ENCODE data around the gene PACS1.
A peak's percentile ranks its signal among the peaks of the same experiment; 100 is the strongest.
"Not testable (repeated sequence)": the region's sequence is repeated elsewhere in the genome, so short reads cannot be mapped to it uniquely, and the experiment has no call there.

PACS1 gene

GRCh38 chr11:66076561-66076960 lies 6.5 kb downstream of the PACS1 start:
- DNase-seq (ENCODE audit: low read depth), result no peak

GRCh38 chr11:66077927-66078326 lies 7.9 kb downstream of the PACS1 start:
- no peak for DNase-seq (ENCODE audit: low read depth)

- DNase-seq (ENCODE audit: low read depth), result not testable (repeated sequence)
These were observed 8.9 kb downstream of the PACS1 start for GRCh38 chr11:66078949-66079348.

- DNase-seq (ENCODE audit: low read depth), result peak; percentile 83
These were observed 10.2 kb downstream of the PACS1 start for GRCh38 chr11:66080055-66080817.

GRCh38 chr11:66081505-66081904 lies 11.4 kb downstream of the PACS1 start:
- no peak for DNase-seq (ENCODE audit: low read depth)

- no peak for DNase-seq (ENCODE audit: low read depth)
These were observed 13.1 kb downstream of the PACS1 start for GRCh38 chr11:66082946-66083698.

GRCh38 chr11:66083767-66084166 lies 13.7 kb downstream of the PACS1 start:
- DNase-seq (ENCODE audit: low read depth), result no peak

GRCh38 chr11:66084821-66085475 lies 14.9 kb downstream of the PACS1 start:
- DNase-seq (ENCODE audit: low read depth), result no peak

GRCh38 chr11:66087148-66087908 lies 17.3 kb downstream of the PACS1 start:
- no peak for DNase-seq (ENCODE audit: low read depth)

GRCh38 chr11:66089067-66089466 lies 19.0 kb downstream of the PACS1 start:
- no peak for DNase-seq (ENCODE audit: low read depth)

- no peak for DNase-seq (ENCODE audit: low read depth)
These were observed 20.2 kb downstream of the PACS1 start for GRCh38 chr11:66090288-66090687.

GRCh38 chr11:66092125-66092524 lies 22.1 kb downstream of the PACS1 start:
- DNase-seq (ENCODE audit: low read depth), result not testable (repeated sequence)

- not testable (repeated sequence) for DNase-seq (ENCODE audit: low read depth)
These were observed 29.7 kb downstream of the PACS1 start for GRCh38 chr11:66099746-66100145.

GRCh38 chr11:66100272-66101065 lies 30.4 kb downstream of the PACS1 start:
- no peak for DNase-seq (ENCODE audit: low read depth)

- no peak for DNase-seq (ENCODE audit: low read depth)
These were observed 31.0 kb downstream of the PACS1 start for GRCh38 chr11:66101066-66101464.

- no peak for DNase-seq (ENCODE audit: low read depth)
These were observed 34.1 kb downstream of the PACS1 start for GRCh38 chr11:66104057-66104638.

- no peak for DNase-seq (ENCODE audit: low read depth)
These were observed 36.9 kb downstream of the PACS1 start for GRCh38 chr11:66106786-66107599.

GRCh38 chr11:66107600-66108510 lies 37.8 kb downstream of the PACS1 start:
- no peak for DNase-seq (ENCODE audit: low read depth)

- no peak for DNase-seq (ENCODE audit: low read depth)
These were observed 39.2 kb downstream of the PACS1 start for GRCh38 chr11:66109294-66109693.

Measured in stromal cell of bone marrow (primary cell).